Loucy (cell line): ENCODE data around the gene GRM7.

Experiments used
- CTCF ChIP-seq: fragments of 200-600 bp; sonication (generic); conservative IDR thresholded peaks from 2 replicates; pipeline ENCODE4 v1.5.1; 2014; ENCODE audit warnings: mild to moderate bottlenecking, antibody characterized with exemption, low read length
- EZH2phosphoT487 ChIP-seq: fragments of 200-600 bp; IDR thresholded peaks from 2 replicates; pipeline ENCODE4 v1.6.1; 2018; ENCODE audit warnings: antibody characterized with exemption, mild to moderate bottlenecking, moderate library complexity, borderline replicate concordance

GRCh38 chr3:7728566-7729519 is 867.9 kb downstream of the GRM7 start:
- no peak for TF ChIP-seq CTCF
- TF ChIP-seq EZH2phosphoT487 = no peak
